Suprapubic skin (tissue), 4 donors: ENCODE data around the gene SKIC8.

Source experiments
- EP300 ChIP-seq: sonication (generic); formaldehyde crosslinking; IDR thresholded peaks from one replicate; pipeline ENCODE4 v1.6.1; 2017; ENCODE audit warnings: antibody characterized with exemption
- POLR2A ChIP-seq, 2 donors: fragments of 450-650 bp; IDR thresholded peaks; one replicate each; pipeline ENCODE4 v1.6.1; 2017; ENCODE audit warnings: antibody characterized with exemption in 2 of 2, mild to moderate bottlenecking in 2 of 2, moderate library complexity in 2 of 2
- POLR2AphosphoS5 ChIP-seq, 3 donors: sonication (generic); formaldehyde crosslinking; IDR thresholded peaks; one replicate each; pipeline ENCODE4 v1.6.1; 2017; ENCODE audit warnings: antibody characterized with exemption in 3 of 3
- TF ChIP-seq, protein P1 (sequence below), 2 donors: fragments of 200-600 bp in 1 of 2; fragments of 450-650 bp in 1 of 2; sonication (generic) in 1 of 2; IDR thresholded peaks; one replicate each; pipeline ENCODE4 v1.5.1; 2016 to 2019; ENCODE audit warnings: antibody characterized with exemption in 2 of 2, mild to moderate bottlenecking in 1 of 2, moderate library complexity in 1 of 2

DNA sequence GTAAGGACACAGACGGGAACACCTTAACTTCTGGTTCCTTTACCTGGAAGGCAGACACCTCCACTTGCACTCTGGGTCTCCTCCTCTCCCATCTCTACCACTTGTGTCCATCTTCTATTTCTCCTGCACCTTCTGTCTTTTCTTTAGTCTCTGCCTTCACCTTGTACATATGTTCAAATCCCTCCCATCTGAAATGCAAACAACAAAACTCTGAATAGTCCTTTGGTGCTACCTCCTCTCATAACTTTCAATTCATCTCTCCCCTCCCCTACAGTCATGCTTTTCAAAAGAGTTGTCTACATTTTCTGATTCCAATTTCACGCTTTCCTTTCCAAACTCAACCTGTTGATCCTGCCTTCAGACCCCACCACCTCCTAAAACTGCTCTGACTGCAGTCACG, 35.4 kb upstream of the SKIC8 start:
- TF ChIP-seq, protein P1, sequence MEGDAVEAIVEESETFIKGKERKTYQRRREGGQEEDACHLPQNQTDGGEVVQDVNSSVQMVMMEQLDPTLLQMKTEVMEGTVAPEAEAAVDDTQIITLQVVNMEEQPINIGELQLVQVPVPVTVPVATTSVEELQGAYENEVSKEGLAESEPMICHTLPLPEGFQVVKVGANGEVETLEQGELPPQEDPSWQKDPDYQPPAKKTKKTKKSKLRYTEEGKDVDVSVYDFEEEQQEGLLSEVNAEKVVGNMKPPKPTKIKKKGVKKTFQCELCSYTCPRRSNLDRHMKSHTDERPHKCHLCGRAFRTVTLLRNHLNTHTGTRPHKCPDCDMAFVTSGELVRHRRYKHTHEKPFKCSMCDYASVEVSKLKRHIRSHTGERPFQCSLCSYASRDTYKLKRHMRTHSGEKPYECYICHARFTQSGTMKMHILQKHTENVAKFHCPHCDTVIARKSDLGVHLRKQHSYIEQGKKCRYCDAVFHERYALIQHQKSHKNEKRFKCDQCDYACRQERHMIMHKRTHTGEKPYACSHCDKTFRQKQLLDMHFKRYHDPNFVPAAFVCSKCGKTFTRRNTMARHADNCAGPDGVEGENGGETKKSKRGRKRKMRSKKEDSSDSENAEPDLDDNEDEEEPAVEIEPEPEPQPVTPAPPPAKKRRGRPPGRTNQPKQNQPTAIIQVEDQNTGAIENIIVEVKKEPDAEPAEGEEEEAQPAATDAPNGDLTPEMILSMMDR (IDR thresholded peaks at IDR 0.05): no peak
- TF ChIP-seq POLR2AphosphoS5 (IDR thresholded peaks at IDR 0.05): no peak
- no peak for TF ChIP-seq EP300
- no peak for TF ChIP-seq POLR2A (IDR thresholded peaks at IDR 0.05)
